HG02623 (cell line): ENCODE data around the gene FKBP2.

ENCODE experiments used
- ATAC-seq: cut with Tn5 transposase; IDR thresholded peaks from one replicate; pipeline ENCODE4 v1.9.1; 2021; ENCODE audit warnings: moderate library complexity; ENCODE audit not compliant: unreplicated experiment

FKBP2 gene

GRCh38 chr11:64218628-64219353, 22.1 kb upstream of the FKBP2 start:
- ATAC-seq, result no peak

DNA sequence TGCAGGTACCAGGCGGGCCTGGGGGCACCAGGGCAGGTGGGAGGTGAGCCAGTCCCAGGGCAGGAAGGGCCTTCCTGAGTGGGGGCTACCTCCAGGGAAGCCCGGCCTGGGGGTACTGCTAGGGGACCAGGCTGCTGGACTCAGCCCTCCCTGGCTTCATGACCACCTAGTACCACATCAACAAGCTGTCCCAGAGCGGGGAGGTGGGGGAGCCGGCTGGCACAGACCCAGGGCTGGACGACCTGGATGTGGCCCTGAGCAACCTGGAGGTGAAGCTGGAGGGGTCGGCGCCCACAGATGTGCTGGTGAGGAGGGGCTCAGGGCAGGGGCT, 21.6 kb upstream of the FKBP2 start:
- no peak for ATAC-seq

DNA sequence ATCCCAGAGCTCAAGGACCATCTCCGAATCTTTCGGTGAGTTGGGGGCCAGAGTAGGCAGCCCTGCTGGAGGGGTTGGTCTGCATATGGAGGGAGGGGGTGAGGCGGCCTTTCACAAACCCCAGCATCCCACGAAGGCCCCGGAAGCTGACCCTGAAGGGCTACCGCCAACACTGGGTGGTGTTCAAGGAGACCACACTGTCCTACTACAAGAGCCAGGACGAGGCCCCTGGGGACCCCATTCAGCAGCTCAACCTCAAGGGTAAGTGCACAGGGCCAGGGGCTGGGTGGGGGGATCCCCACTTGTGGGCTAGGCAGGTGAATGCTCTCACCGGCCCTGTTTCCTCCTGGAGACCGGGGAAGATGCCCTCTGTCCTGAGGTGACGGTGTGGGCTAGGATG, 21.1 kb upstream of the FKBP2 start:
- ATAC-seq, result no peak

GRCh38 chr11:64220271-64220670, 20.6 kb upstream of the FKBP2 start:
- ATAC-seq, result no peak

GRCh38 chr11:64220798-64221197, 20.1 kb upstream of the FKBP2 start:
- ATAC-seq, result no peak

DNA sequence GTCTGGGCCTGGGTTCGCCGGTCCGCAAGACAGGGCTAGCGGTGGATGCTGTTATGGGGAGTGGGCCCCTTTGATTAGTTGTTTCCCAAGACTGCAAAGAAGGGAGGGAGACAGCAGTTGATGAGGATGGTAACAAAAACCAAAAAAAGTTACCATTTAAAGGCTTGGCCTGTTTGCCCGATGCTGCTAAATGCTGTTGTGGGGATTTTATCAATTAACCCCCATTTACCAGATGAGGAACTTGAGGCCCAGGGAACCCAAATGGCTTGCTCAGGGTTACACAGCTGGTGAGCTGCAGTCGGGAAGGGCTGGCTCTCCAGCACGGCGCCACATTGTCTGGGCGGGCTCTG, 18.3 kb upstream of the FKBP2 start:
- no peak for ATAC-seq

GRCh38 chr11:64223001-64223651, 17.8 kb upstream of the FKBP2 start:
- ATAC-seq, result no peak

DNA sequence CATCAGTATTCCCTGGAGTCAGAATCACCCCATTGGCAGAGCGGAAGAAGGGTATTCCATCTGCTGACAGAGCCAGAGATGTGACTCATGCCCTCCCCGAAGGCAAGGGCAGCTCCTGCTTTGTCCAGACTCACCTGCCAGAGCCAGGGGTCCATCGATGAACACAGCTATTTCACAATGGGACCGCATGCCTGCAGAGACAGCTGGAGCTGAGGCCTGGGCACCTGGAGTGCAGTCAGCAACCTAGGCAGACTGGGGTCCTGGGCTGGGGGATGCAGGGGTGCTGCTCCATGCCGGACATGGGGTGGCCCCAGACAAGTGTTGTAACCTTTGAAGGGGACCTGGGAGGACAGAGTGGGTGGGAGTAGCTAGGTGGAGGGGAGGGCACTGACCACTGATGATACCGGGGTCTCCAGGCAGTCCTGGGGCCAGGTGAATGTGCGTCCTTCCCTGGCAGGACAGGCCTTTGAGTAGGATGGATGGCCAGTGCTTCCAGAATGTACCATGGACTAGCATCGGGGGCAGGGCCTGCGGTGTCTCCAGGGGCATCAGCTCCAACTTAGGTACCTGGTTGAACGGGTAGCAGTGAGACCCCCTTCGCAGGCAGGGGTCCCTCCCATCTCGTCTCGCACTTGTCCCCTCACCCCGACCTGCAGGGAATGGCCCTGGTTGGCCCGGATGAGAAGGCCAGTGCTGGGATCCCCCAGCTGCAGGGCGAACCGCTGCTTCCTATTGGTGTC, 16.6 kb upstream of the FKBP2 start:
- no peak for ATAC-seq

DNA sequence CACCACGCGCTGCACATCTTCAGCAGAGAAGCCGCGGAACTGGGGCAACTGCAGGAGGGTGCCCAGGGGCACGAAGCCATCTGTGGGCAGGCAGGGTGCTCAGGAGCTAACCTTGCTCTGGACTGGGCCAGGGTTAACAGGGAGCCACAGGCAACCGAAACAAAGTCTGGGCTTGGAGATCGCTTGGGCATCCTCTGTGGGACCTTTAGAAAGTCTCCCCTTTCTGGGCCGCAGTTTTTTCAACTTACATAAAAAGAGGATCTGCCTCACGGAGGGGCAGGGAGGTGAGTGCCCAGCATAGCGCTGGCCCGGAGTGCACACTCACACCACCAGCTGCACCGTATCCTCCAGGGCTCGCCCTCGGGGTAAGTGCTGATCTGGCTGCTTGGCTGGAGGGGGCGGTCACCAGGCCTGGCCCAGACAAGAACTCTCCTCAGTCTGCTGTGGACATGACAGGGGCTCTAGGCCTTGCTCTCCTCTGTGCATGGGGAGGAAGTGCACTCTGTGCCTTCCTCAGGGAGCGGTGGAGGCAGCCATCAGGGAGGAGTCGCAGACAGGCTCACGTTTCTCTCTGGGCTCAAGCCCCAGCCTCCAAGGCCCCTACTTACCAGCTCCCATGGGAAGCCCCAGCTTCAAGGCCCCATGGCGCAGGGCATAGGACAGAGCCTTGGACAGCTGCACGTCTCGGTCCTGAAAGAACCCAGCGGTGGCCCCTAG, 15.8 kb upstream of the FKBP2 start:
- no peak for ATAC-seq

GRCh38 chr11:64225608-64226506, 15.0 kb upstream of the FKBP2 start, which contains the start of the genes NUDT22 and TRPT1:
Gene NUDT22, plus strand, starts transcription at chr11:64226274. Its CDS starts 379 bp downstream, at chr11:64226653.
Gene TRPT1, minus strand, starts transcription at chr11:64226186. Its CDS starts 326 bp downstream, at chr11:64225860.
- ATAC-seq, result peak; percentile 39

DNA sequence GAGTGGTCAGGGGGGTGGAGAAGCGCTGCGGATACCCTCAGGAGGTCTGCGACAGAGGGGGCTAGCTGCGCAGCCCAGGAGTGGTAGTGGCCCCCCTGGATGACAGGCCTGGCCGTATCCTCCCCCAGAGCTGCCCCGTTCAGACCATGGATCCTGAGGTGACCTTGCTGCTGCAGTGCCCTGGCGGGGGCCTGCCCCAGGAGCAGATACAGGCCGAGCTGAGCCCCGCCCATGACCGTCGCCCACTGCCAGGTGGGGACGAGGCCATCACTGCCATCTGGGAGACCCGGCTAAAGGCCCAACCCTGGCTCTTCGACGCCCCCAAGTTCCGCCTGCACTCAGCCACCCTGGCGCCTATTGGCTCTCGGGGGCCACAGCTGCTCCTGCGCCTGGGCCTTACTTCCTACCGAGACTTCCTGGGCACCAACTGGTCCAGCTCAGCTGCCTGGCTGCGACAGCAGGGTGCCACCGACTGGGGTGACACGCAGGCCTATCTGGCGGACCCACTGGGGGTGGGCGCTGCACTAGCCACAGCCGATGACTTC, 14.3 kb upstream of the FKBP2 start:
- ATAC-seq, result no peak

DNA sequence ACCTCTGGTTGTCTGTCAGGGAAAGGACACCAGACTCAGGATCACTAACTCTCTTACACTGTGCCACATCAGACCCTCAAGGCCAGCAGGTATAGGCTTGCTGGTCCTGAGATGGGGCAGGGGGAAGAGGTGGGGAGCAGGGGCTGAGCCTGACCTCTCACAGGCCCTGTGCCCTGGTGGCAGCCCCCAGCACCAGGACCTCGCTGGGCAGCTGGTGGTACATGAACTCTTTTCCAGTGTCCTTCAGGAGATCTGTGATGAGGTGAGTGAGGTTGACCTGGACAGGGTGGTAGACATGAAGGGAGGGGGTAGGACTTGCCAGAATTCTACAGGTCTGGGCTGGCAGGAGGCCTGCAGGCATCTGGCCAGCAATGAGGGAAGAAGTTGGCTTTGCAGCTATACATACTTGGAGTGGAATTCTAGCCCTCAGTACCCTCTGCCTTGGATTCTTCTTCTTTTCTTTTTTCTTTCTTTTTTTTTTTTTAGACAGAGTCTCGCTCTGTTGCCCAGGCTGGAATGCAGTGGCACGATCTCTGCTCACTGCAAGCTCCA, 13.4 kb upstream of the FKBP2 start:
- ATAC-seq, result no peak

GRCh38 chr11:64229090-64229743, 11.7 kb upstream of the FKBP2 start:
- ATAC-seq, result no peak

- ATAC-seq, result no peak
Observed at GRCh38 chr11:64229744-64230170, 11.1 kb upstream of the FKBP2 start.

GRCh38 chr11:64230171-64230984, 10.5 kb upstream of the FKBP2 start, which contains the start of gene DNAJC4:
Gene DNAJC4, plus strand, starts transcription at chr11:64230548. Its CDS starts 307 bp downstream, at chr11:64230855.
- ATAC-seq, result no peak

- ATAC-seq, result no peak
Observed at GRCh38 chr11:64230985-64231365, 9.9 kb upstream of the FKBP2 start.

GRCh38 chr11:64231546-64231945, 9.3 kb upstream of the FKBP2 start:
- ATAC-seq, result no peak
